CD14-positive monocyte (primary cell): Measurements from ENCODE around the gene OR1N1. TPM values are rescaled to one million over a fixed set of nuclear protein-coding genes. Genes with fewer than 3 reads are reported as not detected.
"Not testable (repeated sequence)": the region's sequence is repeated elsewhere in the genome, so short reads cannot be mapped to it uniquely, and the experiment has no call there.

Experiments
- DNase-seq, 3 donors: peaks; one replicate each; pipeline ENCODE4 v3.0.0-alpha.2; 2011 to 2022
- H2AFZ ChIP-seq: 2 replicates; pipeline ENCODE4 v1.6.0; 2012; ENCODE audit warnings: mild to moderate bottlenecking, low read depth, low read length, inconsistent platforms; ENCODE audit not compliant: insufficient read depth, poor library complexity, severe bottlenecking
- H3K27ac ChIP-seq, 2 donors: 1 replicate in 1 of 2; 2 replicates in 1 of 2; pipeline ENCODE4 v1.5.1; 2012 to 2013; ENCODE audit warnings: low read length in 2 of 2, control low read depth in 1 of 2, inconsistent platforms in 1 of 2, low read depth in 1 of 2, mild to moderate bottlenecking in 1 of 2
- H3K27me3 ChIP-seq, 2 donors: one replicate each; pipeline versions ENCODE4 v1.6.0 to v1.6.1; 2011 to 2013; ENCODE audit warnings: low read length in 2 of 2; ENCODE audit not compliant: control insufficient read depth in 2 of 2, insufficient read depth in 2 of 2
- H3K36me3 ChIP-seq, 2 donors: replicated peaks in 1 of 2; 1 replicate in 1 of 2; 2 replicates in 1 of 2; pipeline versions ENCODE4 v1.5.1 to v1.6.1; 2012 to 2013; ENCODE audit warnings: low read length in 2 of 2, control low read depth in 1 of 2, inconsistent platforms in 1 of 2, mild to moderate bottlenecking in 1 of 2; ENCODE audit not compliant: insufficient read depth in 2 of 2, control insufficient read depth in 1 of 2
- H3K4me1 ChIP-seq, 2 donors: 1 replicate in 1 of 2; 2 replicates in 1 of 2; pipeline versions ENCODE4 v1.5.1 to v1.6.1; 2012 to 2013; ENCODE audit warnings: low read length in 2 of 2, control low read depth in 1 of 2, inconsistent platforms in 1 of 2, mild to moderate bottlenecking in 1 of 2, moderate library complexity in 1 of 2; ENCODE audit not compliant: insufficient read depth in 2 of 2, control insufficient read depth in 1 of 2
- H3K4me2 ChIP-seq: replicated peaks from 2 replicates; pipeline ENCODE3; 2012; ENCODE audit warnings: low read length, moderate library complexity, mild to moderate bottlenecking; ENCODE audit not compliant: poor library complexity, severe bottlenecking; ENCODE audit errors: extremely low read depth
- H3K4me3 ChIP-seq, 3 experiments: fragments of 200-600 bp in 1 of 3; sonication (generic) in 1 of 3; replicated peaks in 1 of 3; 1 replicate in 2 of 3; 2 replicates in 1 of 3; pipeline ENCODE4 v1.5.1; 2011 to 2013; ENCODE audit warnings: low read length in 3 of 3, mild to moderate bottlenecking in 3 of 3, control low read depth in 2 of 3, low read depth in 2 of 3, inconsistent platforms in 1 of 3, moderate library complexity in 1 of 3
- H3K79me2 ChIP-seq: 2 replicates; pipeline ENCODE4 v1.6.0; 2012; ENCODE audit warnings: mild to moderate bottlenecking, control low read depth, inconsistent platforms, low read length, moderate library complexity; ENCODE audit not compliant: insufficient read depth
- H3K9ac ChIP-seq: 2 replicates; pipeline ENCODE4 v1.6.0; 2017; ENCODE audit warnings: low read length, mild to moderate bottlenecking; ENCODE audit not compliant: insufficient read depth, poor library complexity, severe bottlenecking
- H3K9me3 ChIP-seq, 2 donors: replicated peaks in 1 of 2; 1 replicate in 1 of 2; 2 replicates in 1 of 2; pipeline versions ENCODE4 v1.5.1 to v1.6.1; 2012 to 2013; ENCODE audit warnings: low read length in 2 of 2, control low read depth in 1 of 2; ENCODE audit not compliant: control insufficient read depth in 1 of 2, insufficient read depth in 1 of 2
- H4K20me1 ChIP-seq: 2 replicates; pipeline ENCODE4 v1.6.0; 2012; ENCODE audit warnings: mild to moderate bottlenecking, low read length, control low read depth, moderate library complexity; ENCODE audit not compliant: insufficient read depth
- H3K27ac Mint-ChIP-seq, 7 donors: one replicate each; pipeline ENCODE4 v1.8.0; 2020; ENCODE audit warnings: mild to moderate bottlenecking in 7 of 7, mixed read lengths in 7 of 7, moderate library complexity in 6 of 7, inconsistent platforms in 2 of 7
- H3K27me3 Mint-ChIP-seq, 3 donors: one replicate each; pipeline ENCODE4 v1.8.0; 2021 to 2022; ENCODE audit warnings: low read depth in 3 of 3, mild to moderate bottlenecking in 3 of 3, mixed read lengths in 3 of 3, moderate library complexity in 3 of 3, inconsistent platforms in 1 of 3
- H3K36me3 Mint-ChIP-seq, 2 donors: one replicate each; pipeline ENCODE4 v1.8.0; 2020; ENCODE audit warnings: mixed read lengths in 2 of 2, inconsistent platforms in 1 of 2, mild to moderate bottlenecking in 1 of 2
- H3K4me1 Mint-ChIP-seq: one replicate; pipeline ENCODE4 v1.8.0; 2020; ENCODE audit warnings: mild to moderate bottlenecking, mixed read lengths
- H3K4me3 Mint-ChIP-seq, 2 donors: one replicate each; pipeline ENCODE4 v1.8.0; 2020; ENCODE audit warnings: mild to moderate bottlenecking in 2 of 2, mixed read lengths in 2 of 2, moderate library complexity in 1 of 2
- H3K9me3 Mint-ChIP-seq, 7 donors: one replicate each; pipeline ENCODE4 v1.8.0; 2020 to 2022; ENCODE audit warnings: mixed read lengths in 7 of 7, mild to moderate bottlenecking in 6 of 7, moderate library complexity in 6 of 7, inconsistent platforms in 2 of 7
- CTCF ChIP-seq: fragments of 200-600 bp; IDR thresholded peaks from one replicate; pipeline ENCODE4 v1.8.0; 2022; ENCODE audit warnings: antibody characterized with exemption, mild to moderate bottlenecking
- WGBS: methylation state at CpG from one replicate; pipeline ENCODE4 v1.1.5; 2013; ENCODE audit warnings: missing lambda C conversion rate; ENCODE audit not compliant: insufficient coverage; 5-methylcytosine and 5-hydroxymethylcytosine counted together
- intact Hi-C, 2 donors: fragments of 100-400 bp; cut with micrococcal nuclease; formaldehyde crosslinking; loops; one replicate each; pipeline versions ENCODE4 v1.15.0 to v1.15.1; 2023
- polyA plus RNA-seq, 3 donors: library from polyadenylated mRNA; depleted of rRNA in 1 of 3; unstranded in 2 of 3; stranded (reverse) in 1 of 3; fragments of 300-500 nt in 2 of 3; fragments of >200 nt in 1 of 3; fragmentation: Illumina TruSeq in 2 of 3; gene quantifications; 1 replicate in 2 of 3; 2 replicates in 1 of 3; pipeline ENCODE4 v1.2.3, GENCODE V29; 2012 to 2021

The OR1N1 gene
- polyA plus RNA-seq, 3 donors = not detected

DNA sequence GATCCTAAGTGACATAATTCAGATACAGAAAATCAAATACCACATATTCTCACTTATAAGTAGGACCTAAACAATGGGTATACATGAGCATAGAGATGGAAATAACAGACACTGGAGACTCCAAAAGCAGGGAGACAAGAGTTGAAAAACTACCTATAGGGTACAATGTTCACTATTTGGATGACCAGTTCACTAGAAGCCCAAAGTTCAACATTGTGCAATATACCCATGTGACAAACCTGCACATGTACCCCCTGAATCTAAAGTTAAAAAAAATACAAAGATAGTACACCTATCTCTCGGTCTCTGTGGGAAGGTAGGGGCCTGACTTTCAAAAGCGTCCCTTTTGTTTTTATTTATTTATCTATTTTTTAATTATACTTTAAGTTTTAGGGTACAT, 11.7 kb upstream of the OR1N1 start:
- Histone ChIP-seq H3K4me1 (no peaks in the 10 kb centered on the region), H3K9ac (no peak overlapping the region), H2AFZ (no peak overlapping the region), H3K27me3 (no peaks in the 10 kb centered on the region), H3K9me3 (no peaks in the 10 kb centered on the region), H3K4me2 (no peak overlapping the region), H4K20me1 (no peaks in the 10 kb centered on the region), H3K27ac (no peak overlapping the region), H3K4me3 (no peak overlapping the region), H3K36me3 (no peaks in the 10 kb centered on the region), H3K79me2 (no peaks in the 10 kb centered on the region)
- intact Hi-C loops = no loop called here
- no peaks in the 10 kb centered on the region for H3K36me3 Mint-ChIP-seq
- TF ChIP-seq CTCF = no peak
- no CpG with 5 or more reads among the region's 2 CpGs for WGBS
- no peak overlapping the region for H3K4me3 Mint-ChIP-seq
- H3K27me3 Mint-ChIP-seq = peaks cover 0 to 4% (median 3%) of the 10 kb centered on the region in 3 donors
- no peaks in the 10 kb centered on the region for H3K4me1 Mint-ChIP-seq
- H3K27ac Mint-ChIP-seq = no peak overlapping the region
- H3K9me3 Mint-ChIP-seq = peaks cover 0 to 10% (median 4%) of the 10 kb centered on the region in 7 donors
- no peak for DNase-seq

- H3K4me3 Mint-ChIP-seq, H3K4me1 Mint-ChIP-seq, H3K4me3 ChIP-seq, intact Hi-C loops, H2AFZ ChIP-seq, H3K36me3 ChIP-seq, H3K27ac ChIP-seq, H3K36me3 Mint-ChIP-seq, H3K9ac ChIP-seq, H3K27me3 ChIP-seq, H3K4me1 ChIP-seq, H3K27ac Mint-ChIP-seq, H4K20me1 ChIP-seq, H3K4me2 ChIP-seq, H3K79me2 ChIP-seq, DNase-seq, H3K27me3 Mint-ChIP-seq, H3K9me3 ChIP-seq: not testable (repeated sequence)
- peaks cover 0 to 16% (median 7%) of the 10 kb centered on the region in 7 donors for H3K9me3 Mint-ChIP-seq
- 100% methylated on average over 1 of the region's 7 CpGs for WGBS
These were observed 10.0 kb upstream of the OR1N1 start for GRCh38 chr9:122537066-122537465.
